H1 (cell line): ENCODE data around the gene SLC34A1. TPM values are rescaled to one million over a fixed set of nuclear protein-coding genes. Genes with fewer than 3 reads are reported as not detected.

ENCODE experiments used
- CBX5 ChIP-seq: fragments of 300-800, 300-1000 bp; sonication (generic); IDR thresholded peaks from 2 replicates; pipeline ENCODE4 v1.7.1; 2016; ENCODE audit warnings: antibody characterized with exemption, low read length, low read depth
- CTBP2 ChIP-seq: IDR thresholded peaks from 2 replicates; pipeline ENCODE4 v1.7.0; 2011; ENCODE audit warnings: borderline replicate concordance, mild to moderate bottlenecking, moderate library complexity, mixed read lengths, low read length; ENCODE audit not compliant: insufficient read depth, insufficient read length
- EGR1 ChIP-seq: IDR thresholded peaks from 2 replicates; pipeline ENCODE4 v1.6.1; 2011; ENCODE audit warnings: low read depth, low read length, borderline replicate concordance
- EZH2 ChIP-seq: fragments of 200-600 bp; sonication (generic); IDR thresholded peaks from 2 replicates; pipeline ENCODE4 v1.7.1; 2012; ENCODE audit warnings: low read depth, mild to moderate bottlenecking, moderate library complexity, low read length, inconsistent platforms; ENCODE audit not compliant: severe bottlenecking
- GABPA ChIP-seq: IDR thresholded peaks from 2 replicates; pipeline ENCODE4 v1.6.1; 2011; ENCODE audit warnings: mild to moderate bottlenecking, low read length, moderate library complexity, borderline replicate concordance; ENCODE audit not compliant: insufficient read depth
- JUN ChIP-seq: IDR thresholded peaks from 2 replicates; pipeline ENCODE4 v1.6.1; 2011; ENCODE audit warnings: low read depth, mild to moderate bottlenecking, improper control_type of control experiment, low read length
- KDM4A ChIP-seq: IDR thresholded peaks from one replicate; pipeline ENCODE4 v1.7.1; 2012; ENCODE audit warnings: low read depth, mild to moderate bottlenecking, moderate library complexity, low read length, inconsistent platforms; ENCODE audit not compliant: severe bottlenecking
- KDM5A ChIP-seq: fragments of 200-600 bp; IDR thresholded peaks from 2 replicates; pipeline ENCODE4 v1.7.1; 2012; ENCODE audit warnings: mild to moderate bottlenecking, low read length, inconsistent platforms, mixed read lengths
- POLR2AphosphoS5 ChIP-seq: IDR thresholded peaks from 2 replicates; pipeline ENCODE4 v1.6.1; 2011; ENCODE audit warnings: low read depth, low read length
- SP2 ChIP-seq: IDR thresholded peaks from 2 replicates; pipeline ENCODE4 v1.6.1; 2012; ENCODE audit warnings: mild to moderate bottlenecking, low read length, inconsistent platforms
- SUZ12 ChIP-seq: fragments of 200-600 bp; sonication (generic); IDR thresholded peaks from 2 replicates; pipeline ENCODE4 v1.6.1; 2012; ENCODE audit warnings: mild to moderate bottlenecking, inconsistent platforms, low read length, moderate library complexity, mixed read lengths
- polyA plus RNA-seq, 7 experiments: library from polyadenylated mRNA; depleted of rRNA in 3 of 7; stranded (reverse) in 5 of 7; unstranded in 2 of 7; fragments of >200 nt in 5 of 7; fragments of 200-250 nt in 2 of 7; gene quantifications; 1 replicate in 5 of 7; 2 replicates in 1 of 7; 4 replicates in 1 of 7; pipeline versions ENCODE4 v1.2.1 to v1.2.3, GENCODE V29; 2011 to 2013; ENCODE audit warnings: missing spikeins in 2 of 7, mixed read lengths in 2 of 7
- total RNA-seq: library from RNA; stranded (reverse); fragmentation: NEBNext Ultra II Directional; extraction: Animal tissue kit (Norgen Biotek cat#: 25700); gene quantifications from 2 replicates; pipeline ENCODE4 v1.2.1, GENCODE V29; 2021
- TF ChIP-seq, protein P1 (sequence below): fragments of 300-600 bp; sonication (generic); IDR thresholded peaks from 2 replicates; pipeline ENCODE4 v1.7.1; 2012; ENCODE audit warnings: low read length, moderate library complexity, mild to moderate bottlenecking, inconsistent platforms; ENCODE audit not compliant: insufficient replicate concordance

Gene SLC34A1
- total and polyA plus RNA-seq, 2 of the 8 experiments (the other 6 are each of a cell fraction or from before 2014, with no cell fraction given), result not detected

DNA sequence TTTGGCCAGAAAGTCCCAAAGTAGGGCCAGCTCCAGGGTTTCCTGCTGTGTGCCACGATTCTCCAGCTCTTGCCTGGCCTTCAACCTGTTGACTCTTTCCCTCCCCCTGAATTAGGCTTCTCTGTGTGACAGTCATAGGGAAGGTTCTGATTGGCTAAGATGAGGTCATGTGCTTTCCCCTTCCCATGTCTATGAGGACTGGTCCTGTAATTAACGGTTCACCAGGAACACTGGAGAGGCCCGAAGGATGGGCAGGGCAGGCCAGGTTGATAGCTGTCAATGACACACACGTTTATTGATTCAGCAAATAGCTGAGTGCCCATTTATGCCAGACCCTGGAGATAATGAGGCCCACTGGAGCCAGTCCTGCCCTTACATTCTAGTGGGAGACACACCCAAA, 53.4 kb downstream of the SLC34A1 start (continued):
- TF ChIP-seq, protein P1, sequence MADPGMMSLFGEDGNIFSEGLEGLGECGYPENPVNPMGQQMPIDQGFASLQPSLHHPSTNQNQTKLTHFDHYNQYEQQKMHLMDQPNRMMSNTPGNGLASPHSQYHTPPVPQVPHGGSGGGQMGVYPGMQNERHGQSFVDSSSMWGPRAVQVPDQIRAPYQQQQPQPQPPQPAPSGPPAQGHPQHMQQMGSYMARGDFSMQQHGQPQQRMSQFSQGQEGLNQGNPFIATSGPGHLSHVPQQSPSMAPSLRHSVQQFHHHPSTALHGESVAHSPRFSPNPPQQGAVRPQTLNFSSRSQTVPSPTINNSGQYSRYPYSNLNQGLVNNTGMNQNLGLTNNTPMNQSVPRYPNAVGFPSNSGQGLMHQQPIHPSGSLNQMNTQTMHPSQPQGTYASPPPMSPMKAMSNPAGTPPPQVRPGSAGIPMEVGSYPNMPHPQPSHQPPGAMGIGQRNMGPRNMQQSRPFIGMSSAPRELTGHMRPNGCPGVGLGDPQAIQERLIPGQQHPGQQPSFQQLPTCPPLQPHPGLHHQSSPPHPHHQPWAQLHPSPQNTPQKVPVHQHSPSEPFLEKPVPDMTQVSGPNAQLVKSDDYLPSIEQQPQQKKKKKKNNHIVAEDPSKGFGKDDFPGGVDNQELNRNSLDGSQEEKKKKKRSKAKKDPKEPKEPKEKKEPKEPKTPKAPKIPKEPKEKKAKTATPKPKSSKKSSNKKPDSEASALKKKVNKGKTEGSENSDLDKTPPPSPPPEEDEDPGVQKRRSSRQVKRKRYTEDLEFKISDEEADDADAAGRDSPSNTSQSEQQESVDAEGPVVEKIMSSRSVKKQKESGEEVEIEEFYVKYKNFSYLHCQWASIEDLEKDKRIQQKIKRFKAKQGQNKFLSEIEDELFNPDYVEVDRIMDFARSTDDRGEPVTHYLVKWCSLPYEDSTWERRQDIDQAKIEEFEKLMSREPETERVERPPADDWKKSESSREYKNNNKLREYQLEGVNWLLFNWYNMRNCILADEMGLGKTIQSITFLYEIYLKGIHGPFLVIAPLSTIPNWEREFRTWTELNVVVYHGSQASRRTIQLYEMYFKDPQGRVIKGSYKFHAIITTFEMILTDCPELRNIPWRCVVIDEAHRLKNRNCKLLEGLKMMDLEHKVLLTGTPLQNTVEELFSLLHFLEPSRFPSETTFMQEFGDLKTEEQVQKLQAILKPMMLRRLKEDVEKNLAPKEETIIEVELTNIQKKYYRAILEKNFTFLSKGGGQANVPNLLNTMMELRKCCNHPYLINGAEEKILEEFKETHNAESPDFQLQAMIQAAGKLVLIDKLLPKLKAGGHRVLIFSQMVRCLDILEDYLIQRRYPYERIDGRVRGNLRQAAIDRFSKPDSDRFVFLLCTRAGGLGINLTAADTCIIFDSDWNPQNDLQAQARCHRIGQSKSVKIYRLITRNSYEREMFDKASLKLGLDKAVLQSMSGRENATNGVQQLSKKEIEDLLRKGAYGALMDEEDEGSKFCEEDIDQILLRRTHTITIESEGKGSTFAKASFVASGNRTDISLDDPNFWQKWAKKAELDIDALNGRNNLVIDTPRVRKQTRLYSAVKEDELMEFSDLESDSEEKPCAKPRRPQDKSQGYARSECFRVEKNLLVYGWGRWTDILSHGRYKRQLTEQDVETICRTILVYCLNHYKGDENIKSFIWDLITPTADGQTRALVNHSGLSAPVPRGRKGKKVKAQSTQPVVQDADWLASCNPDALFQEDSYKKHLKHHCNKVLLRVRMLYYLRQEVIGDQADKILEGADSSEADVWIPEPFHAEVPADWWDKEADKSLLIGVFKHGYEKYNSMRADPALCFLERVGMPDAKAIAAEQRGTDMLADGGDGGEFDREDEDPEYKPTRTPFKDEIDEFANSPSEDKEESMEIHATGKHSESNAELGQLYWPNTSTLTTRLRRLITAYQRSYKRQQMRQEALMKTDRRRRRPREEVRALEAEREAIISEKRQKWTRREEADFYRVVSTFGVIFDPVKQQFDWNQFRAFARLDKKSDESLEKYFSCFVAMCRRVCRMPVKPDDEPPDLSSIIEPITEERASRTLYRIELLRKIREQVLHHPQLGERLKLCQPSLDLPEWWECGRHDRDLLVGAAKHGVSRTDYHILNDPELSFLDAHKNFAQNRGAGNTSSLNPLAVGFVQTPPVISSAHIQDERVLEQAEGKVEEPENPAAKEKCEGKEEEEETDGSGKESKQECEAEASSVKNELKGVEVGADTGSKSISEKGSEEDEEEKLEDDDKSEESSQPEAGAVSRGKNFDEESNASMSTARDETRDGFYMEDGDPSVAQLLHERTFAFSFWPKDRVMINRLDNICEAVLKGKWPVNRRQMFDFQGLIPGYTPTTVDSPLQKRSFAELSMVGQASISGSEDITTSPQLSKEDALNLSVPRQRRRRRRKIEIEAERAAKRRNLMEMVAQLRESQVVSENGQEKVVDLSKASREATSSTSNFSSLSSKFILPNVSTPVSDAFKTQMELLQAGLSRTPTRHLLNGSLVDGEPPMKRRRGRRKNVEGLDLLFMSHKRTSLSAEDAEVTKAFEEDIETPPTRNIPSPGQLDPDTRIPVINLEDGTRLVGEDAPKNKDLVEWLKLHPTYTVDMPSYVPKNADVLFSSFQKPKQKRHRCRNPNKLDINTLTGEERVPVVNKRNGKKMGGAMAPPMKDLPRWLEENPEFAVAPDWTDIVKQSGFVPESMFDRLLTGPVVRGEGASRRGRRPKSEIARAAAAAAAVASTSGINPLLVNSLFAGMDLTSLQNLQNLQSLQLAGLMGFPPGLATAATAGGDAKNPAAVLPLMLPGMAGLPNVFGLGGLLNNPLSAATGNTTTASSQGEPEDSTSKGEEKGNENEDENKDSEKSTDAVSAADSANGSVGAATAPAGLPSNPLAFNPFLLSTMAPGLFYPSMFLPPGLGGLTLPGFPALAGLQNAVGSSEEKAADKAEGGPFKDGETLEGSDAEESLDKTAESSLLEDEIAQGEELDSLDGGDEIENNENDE, result no peak
- no peak for TF ChIP-seq KDM4A
- TF ChIP-seq KDM5A, result no peak
- TF ChIP-seq EZH2, result no peak
- TF ChIP-seq SP2, result no peak
- TF ChIP-seq POLR2AphosphoS5, result no peak
- no peak for TF ChIP-seq SUZ12
- TF ChIP-seq GABPA, result no peak
- no peak for TF ChIP-seq JUN
- no peak for TF ChIP-seq EGR1
- TF ChIP-seq CBX5, result no peak
- TF ChIP-seq CTBP2, result no peak
